Tibial artery (tissue), 4 donors: ENCODE measurements around the gene ELFN1.

ENCODE experiments used
- DNase-seq, 2 donors: peaks; one replicate each; pipeline ENCODE4 v3.0.0-alpha.2; 2019
- H3K27ac ChIP-seq, 2 donors: fragments of 200-600 bp; sonication (generic) in 1 of 2; 1 replicate in 1 of 2; 2 replicates in 1 of 2; pipeline ENCODE4 v1.5.1; 2018 to 2019; ENCODE audit warnings: mild to moderate bottlenecking in 1 of 2
- H3K27me3 ChIP-seq, 2 donors: fragments of 200-600 bp; sonication (generic) in 1 of 2; one replicate each; pipeline versions ENCODE4 v1.5.1 to v1.6.0; 2016 to 2019
- H3K36me3 ChIP-seq, 3 donors: fragments of 200-600 bp; sonication (generic) in 2 of 3; one replicate each; pipeline ENCODE4 v1.5.1; 2016 to 2019; ENCODE audit warnings: mild to moderate bottlenecking in 2 of 3
- H3K4me1 ChIP-seq, 4 donors: fragments of 200-600 bp; sonication (generic) in 2 of 4; 1 replicate in 3 of 4; 2 replicates in 1 of 4; pipeline ENCODE4 v1.5.1; 2016 to 2019
- H3K4me3 ChIP-seq, 2 donors: fragments of 200-600 bp; sonication (generic) in 1 of 2; 1 replicate in 1 of 2; 2 replicates in 1 of 2; pipeline ENCODE4 v1.5.1; 2018 to 2019; ENCODE audit warnings: mild to moderate bottlenecking in 2 of 2
- H3K9me3 ChIP-seq, 3 donors: fragments of 200-600 bp; sonication (generic) in 1 of 3; one replicate each; pipeline ENCODE4 v1.5.1; 2016 to 2019
- intact Hi-C: fragments of 100-400 bp; cut with DNase I; formaldehyde crosslinking; loops from one replicate; pipeline ENCODE4 v1.15.0; 2023; ENCODE audit warnings: low total_unique reads
- TF ChIP-seq, protein P1 (sequence below), 2 experiments: fragments of 200-600 bp in 1 of 2; fragments of 450-650 bp in 1 of 2; IDR thresholded peaks; one replicate each; pipeline ENCODE4 v1.5.1; 2017 to 2019; ENCODE audit warnings: antibody characterized with exemption in 2 of 2, mild to moderate bottlenecking in 1 of 2, moderate library complexity in 1 of 2

The ELFN1 gene

GRCh38 chr7:1794888-1795542, 124.9 kb downstream of the ELFN1 start:
- DNase-seq: no peak
- Histone ChIP-seq H3K36me3 (no peaks in the 10 kb centered on the region), H3K27ac (no peak overlapping the region), H3K4me3 (no peak overlapping the region), H3K4me1 (no peaks in the 10 kb centered on the region), H3K9me3 (peaks cover 11 to 35% (median 31%) of the 10 kb centered on the region in 3 donors), H3K27me3 (peaks cover 0 to 18% of the 10 kb centered on the region in 2 donors)
- intact Hi-C loops: no loop called here
- TF ChIP-seq, protein P1, sequence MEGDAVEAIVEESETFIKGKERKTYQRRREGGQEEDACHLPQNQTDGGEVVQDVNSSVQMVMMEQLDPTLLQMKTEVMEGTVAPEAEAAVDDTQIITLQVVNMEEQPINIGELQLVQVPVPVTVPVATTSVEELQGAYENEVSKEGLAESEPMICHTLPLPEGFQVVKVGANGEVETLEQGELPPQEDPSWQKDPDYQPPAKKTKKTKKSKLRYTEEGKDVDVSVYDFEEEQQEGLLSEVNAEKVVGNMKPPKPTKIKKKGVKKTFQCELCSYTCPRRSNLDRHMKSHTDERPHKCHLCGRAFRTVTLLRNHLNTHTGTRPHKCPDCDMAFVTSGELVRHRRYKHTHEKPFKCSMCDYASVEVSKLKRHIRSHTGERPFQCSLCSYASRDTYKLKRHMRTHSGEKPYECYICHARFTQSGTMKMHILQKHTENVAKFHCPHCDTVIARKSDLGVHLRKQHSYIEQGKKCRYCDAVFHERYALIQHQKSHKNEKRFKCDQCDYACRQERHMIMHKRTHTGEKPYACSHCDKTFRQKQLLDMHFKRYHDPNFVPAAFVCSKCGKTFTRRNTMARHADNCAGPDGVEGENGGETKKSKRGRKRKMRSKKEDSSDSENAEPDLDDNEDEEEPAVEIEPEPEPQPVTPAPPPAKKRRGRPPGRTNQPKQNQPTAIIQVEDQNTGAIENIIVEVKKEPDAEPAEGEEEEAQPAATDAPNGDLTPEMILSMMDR (IDR thresholded peaks at IDR 0.05): no peak
